ENCODE results near the gene SKIDA1.
A peak's percentile ranks its signal among the peaks of the same experiment; 100 is the strongest.

SKIDA1 gene

GRCh38 chr10:21499701-21500577 lies 25.5 kb downstream of the SKIDA1 start:
- no peak for DNase-seq

- DNase-seq = no peak
These were observed 26.5 kb downstream of the SKIDA1 start for GRCh38 chr10:21498986-21499385.

GRCh38 chr10:21498377-21498776 lies 27.1 kb downstream of the SKIDA1 start:
- no peak for DNase-seq

DNA sequence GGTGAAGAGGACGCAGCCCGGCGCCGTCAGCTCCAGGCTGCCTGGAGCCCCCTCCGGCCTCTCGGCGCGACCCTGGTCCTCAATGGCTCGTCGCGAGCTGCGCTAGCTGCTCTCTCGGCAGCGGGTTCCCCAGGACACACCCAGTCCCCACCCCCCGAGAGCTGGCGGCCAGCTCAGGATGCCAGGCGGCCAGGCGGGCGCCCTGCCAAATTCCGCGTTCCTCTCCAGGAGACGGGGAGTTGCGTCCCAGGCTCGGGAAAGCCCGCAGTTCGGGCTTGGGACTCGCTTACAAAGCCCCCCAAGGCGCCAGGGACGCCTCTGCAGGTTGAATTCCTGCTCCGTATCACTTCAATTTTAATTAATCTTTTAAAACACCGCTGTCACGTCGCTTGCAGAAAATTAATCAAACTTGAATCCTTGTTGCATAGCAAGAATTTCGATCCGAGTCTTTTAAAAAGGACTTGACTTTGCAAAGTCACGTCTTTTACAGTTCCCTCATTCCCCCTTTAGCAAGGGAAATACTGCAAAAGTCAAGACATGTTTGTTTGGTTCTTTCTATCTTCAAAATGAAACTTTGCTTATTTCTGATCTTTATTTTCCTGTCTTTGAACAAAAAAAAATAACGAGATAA lies 28.2 kb downstream of the SKIDA1 start:
- peak; percentile 72 for DNase-seq

- DNase-seq = peak; percentile 35
These were observed 28.9 kb downstream of the SKIDA1 start for GRCh38 chr10:21496343-21497176.

DNA sequence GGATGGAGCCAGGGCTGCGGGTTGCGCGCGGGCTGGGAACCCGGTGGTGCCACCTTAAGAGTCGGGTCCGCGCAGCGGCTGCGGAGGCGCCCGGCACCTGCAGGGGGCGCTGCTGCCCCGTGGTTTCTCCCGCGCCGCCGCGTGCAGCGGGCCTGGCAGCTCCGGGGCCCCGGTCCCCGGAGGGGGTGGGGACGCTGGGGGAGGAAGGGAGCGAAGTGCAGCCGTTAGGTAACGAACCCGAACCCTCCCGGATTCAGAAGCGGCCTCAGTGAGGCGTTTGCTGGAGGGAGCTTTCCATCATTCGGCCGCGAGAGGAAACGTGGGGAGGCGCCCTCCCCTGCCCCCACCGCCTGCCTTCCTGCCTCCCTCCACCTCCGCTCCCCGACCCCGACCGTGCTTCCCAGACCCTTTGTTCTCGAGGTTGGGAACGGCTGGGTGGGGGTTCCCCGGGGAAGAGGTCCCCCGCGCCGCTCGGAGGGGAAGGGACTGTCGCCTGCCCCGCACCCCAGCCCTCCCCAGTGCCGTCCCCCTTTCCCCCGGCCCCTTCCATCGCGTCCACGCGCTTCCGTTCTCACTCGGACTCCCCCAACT lies 29.6 kb downstream of the SKIDA1 start:
- peak; percentile 65 for DNase-seq

- DNase-seq = no peak
These were observed 30.3 kb downstream of the SKIDA1 start for GRCh38 chr10:21495002-21495751.

DNA sequence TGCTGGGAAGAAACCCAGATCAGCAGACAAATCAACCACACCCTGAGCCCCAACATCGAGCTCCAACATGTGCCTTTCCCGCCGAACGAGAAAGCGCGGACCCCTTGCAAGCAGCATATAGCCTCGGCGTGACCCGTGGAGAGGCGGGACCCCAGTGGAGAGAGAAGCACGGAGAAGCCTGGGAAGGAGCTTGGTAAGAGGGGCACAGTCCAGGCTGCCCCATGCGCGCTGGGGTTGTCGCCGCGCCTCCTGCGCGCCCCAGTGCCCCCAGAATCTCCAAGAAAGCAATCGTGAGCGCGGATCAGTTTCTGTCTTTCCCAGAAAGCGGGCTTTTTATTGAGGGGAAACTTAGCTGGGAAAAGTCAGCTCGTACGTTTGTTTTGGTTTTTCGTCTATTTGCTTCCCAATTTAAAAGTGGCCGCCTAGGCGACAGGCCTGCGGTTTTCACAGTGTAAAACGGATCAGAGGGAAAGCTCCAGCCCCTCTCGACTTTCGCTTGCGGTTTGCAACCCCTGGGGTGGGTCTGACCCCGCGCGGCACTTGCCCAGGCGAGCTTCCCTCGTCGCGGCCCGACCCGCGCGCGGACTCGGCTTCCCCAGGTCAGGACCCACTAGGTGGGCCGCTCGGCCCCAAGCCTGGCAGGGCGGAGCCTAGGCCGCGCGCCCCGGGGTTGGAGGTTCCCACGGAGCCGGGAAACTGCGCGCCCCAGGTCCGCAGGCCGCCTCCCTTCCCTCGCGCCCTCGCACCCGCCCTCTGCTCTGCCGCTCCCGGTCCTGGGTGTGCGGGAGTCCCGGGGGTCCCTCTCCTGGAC lies 31.1 kb downstream of the SKIDA1 start:
- no peak for DNase-seq

DNA sequence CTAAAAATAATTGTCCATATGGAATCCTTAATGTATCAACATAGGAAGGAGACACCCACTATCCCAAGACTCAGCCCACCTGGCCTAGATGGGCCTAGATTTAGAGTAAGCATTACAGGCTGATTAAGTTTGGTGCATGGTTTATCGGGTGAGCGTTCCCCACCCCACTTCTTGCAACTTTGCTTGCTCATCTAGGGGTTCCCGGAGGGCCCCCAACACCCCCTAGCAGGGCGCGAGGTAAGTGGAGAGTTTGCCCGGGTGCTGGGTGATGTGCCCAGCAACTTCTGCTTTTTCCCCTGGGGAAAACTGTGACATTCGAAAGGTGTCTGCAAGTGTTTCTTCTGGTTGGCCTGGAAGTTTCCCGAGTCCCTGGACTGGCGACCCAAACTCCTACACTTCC lies 31.7 kb downstream of the SKIDA1 start:
- DNase-seq = no peak

- no peak for DNase-seq
These were observed 33.1 kb downstream of the SKIDA1 start for GRCh38 chr10:21492421-21492820.

DNA sequence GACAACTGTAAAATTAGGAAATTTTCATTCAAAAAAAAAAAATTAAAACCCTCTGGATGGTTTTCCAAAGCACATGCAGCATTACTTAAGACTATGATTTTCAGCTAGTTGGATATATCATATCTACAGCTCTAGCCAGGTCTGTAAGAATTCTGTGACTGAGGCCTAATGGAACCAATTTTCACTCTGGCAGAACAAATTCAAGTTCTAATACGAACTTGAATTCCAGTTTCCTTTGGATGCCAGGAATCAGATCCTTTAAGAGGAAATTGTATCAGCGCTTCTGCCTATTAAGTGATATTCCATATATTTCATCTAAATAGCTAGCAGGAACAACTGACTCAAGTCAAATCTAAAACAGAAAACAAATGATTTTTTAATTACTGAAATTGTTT lies 34.8 kb downstream of the SKIDA1 start:
- no peak for DNase-seq

GRCh38 chr10:21490028-21490710 lies 35.3 kb downstream of the SKIDA1 start:
- DNase-seq = no peak

GRCh38 chr10:21488957-21489446 lies 36.5 kb downstream of the SKIDA1 start:
- DNase-seq = no peak

- DNase-seq = no peak
These were observed 37.1 kb downstream of the SKIDA1 start for GRCh38 chr10:21488246-21488956.

DNA sequence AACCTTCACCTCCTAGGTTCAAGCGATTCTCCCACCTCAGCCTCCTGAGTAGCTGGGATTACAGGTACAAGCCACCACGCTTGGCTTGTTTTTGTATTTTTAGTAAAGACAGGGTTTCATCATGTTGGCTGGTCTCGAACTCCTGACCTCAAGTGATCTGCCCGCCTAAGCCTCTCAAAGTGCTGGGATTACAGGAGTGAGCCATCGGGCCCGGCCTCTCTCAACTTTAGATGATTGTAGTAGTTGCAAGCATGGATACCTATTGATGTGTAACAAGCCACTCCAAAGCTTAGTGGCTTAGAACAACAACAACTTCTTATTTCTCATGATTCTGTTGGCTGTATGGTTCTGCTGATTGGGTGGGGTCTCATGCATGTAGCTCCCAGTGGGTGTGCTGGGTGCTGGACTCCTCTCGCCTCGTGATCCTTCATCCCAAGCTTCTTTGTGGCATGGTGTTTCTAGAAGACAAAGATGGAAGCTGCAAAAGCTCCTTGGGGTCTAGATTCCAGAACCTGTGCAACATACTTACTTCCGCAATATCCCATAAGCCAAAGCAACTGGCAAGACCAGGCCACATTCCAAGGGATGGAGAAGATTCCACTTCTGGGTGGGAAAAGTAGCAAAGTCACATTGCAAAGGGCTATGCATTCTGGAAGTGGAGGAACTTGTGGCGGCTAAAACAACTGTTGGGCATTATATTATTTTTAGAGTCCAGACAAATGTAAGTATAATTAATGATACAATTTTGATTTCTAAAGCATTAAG lies 37.9 kb downstream of the SKIDA1 start:
- no peak for DNase-seq

- DNase-seq = no peak
These were observed 42.7 kb downstream of the SKIDA1 start for GRCh38 chr10:21482821-21483220.

GRCh38 chr10:21481407-21481806 lies 44.1 kb downstream of the SKIDA1 start:
- no peak for DNase-seq

DNA sequence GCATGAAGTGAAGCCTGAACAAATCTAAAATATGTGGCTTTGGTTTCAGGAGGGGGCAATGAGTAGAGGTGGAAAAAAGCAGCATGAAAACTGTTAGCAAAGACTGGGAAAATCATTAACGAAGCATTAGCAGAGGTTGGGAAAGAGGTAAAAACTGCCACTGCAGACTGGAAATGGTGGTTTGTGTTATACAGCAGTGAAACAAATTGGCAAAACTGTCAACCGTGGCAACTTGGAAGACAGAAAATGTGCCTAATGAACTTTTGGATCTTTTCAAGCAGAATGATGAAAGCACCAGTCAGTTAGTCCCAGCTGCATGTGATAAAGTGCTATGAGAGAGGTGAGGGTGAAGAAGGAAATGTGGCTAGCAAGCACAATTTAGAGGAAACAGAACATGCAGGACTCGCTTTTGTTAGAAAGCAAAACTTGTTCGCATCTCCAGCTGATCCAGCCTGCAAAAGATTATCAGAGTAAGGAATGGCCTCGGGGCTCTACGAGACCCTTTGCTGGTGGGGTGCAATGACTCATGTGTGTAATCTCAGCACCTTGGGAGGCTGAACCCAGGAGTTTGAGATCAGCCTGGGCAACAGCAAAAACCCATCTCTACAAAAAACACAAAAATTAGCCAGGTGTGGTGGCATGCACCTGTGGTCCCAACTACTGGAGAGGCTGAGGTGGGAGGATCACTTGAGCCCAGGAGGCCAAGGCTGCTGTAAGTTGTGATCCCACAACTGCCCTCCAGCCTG lies 45.7 kb downstream of the SKIDA1 start:
- DNase-seq = no peak

Measured in NCI-H748 treated with DMSO at 0.1 percent for 48 hours (cell line).